Measurements from ENCODE around the gene GTF2I. TPM values are rescaled to one million over a fixed set of nuclear protein-coding genes. Genes with fewer than 3 reads are reported as not detected.

The GTF2I gene
- total RNA-seq, 1 experiment from 2014 or later: 152 TPM

Other genes with a start within 250 kb of the GTF2I start
- 19.6 and 21.1 TPM in 2 replicates for gene GTF2IRD1, start 203.8 kb upstream of the GTF2I start, total RNA-seq (2014; rRNA removed; shearing (Covaris generic))
- gene NCF1, start 116.3 kb downstream of the GTF2I start, total RNA-seq (2014; rRNA removed; shearing (Covaris generic)): 0.31 and 0.70 TPM in 2 replicates
- 0.76 and 2.5 TPM in 2 replicates for gene GTF2IRD2, start 193.9 kb downstream of the GTF2I start, total RNA-seq (2014; rRNA removed; shearing (Covaris generic))

Measured in H7 (cell line).